ENCODE data around the gene OSTF1.

Gene OSTF1, protein sequence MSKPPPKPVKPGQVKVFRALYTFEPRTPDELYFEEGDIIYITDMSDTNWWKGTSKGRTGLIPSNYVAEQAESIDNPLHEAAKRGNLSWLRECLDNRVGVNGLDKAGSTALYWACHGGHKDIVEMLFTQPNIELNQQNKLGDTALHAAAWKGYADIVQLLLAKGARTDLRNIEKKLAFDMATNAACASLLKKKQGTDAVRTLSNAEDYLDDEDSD

DNA sequence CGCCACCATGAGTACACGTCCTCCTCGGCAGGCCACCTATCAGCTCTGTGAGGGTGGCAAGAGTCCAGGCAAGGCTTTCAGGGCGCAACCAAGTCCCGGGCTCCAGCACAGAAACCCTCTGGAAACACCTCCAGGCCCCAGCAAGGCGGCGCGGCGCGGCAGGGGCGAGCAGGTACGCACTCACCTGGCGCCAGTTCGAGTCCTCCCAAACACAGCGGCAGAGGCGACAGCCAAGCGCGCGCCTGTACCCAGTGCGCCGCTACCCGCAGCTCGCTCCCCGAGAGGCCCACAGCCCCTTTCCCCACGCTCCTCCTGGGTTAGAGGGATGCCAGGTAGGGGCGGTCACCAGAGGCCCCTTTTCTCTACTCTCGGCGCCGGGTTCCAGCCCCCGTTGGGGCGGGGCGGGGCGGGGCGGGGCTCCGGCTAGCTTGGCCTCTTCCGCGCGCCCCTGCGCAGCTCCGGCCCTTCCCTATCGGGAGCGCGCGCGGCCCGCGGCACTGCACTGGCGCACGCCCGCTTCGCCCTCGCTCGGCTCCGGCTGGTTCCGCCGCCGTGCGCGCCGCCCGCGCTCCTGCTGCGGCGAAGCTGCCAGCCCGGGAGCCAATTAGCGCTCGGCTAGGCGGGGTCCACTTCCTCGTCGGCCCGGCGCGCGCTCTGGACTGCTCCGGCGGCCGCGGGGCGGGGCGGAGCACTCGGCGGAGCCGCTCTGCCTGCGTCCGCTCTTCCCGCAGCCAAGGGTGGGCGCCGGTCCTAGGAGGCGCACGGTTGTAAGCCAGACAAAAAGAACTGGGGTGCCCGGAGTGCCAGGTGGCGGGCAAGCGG lies at the start of gene OSTF1, which contains the start of gene NMRK1:
OSTF1 (plus strand) TSS at position 691 of the 822 bp plus-strand sequence. CDS start 179 bp downstream, outside the sequence.
NMRK1 (minus strand) TSS at position 332 of the 822 bp plus-strand sequence. CDS start 5,040 bp downstream, outside the sequence.
- Histone ChIP-seq H3K4me1 (ENCODE audit: insufficient read depth, low read length) (peaks cover 13% of the 10 kb centered on the region), H3K36me3 (ENCODE audit: insufficient read depth, low read length) (no peaks in the 10 kb centered on the region), H3K9ac (ENCODE audit: low read depth, low read length) (peak within 1 kb of the TSS; percentile 80), H3K9me3 (ENCODE audit: control insufficient read depth, insufficient read depth, low read length) (no peaks in the 10 kb centered on the region)

DNA sequence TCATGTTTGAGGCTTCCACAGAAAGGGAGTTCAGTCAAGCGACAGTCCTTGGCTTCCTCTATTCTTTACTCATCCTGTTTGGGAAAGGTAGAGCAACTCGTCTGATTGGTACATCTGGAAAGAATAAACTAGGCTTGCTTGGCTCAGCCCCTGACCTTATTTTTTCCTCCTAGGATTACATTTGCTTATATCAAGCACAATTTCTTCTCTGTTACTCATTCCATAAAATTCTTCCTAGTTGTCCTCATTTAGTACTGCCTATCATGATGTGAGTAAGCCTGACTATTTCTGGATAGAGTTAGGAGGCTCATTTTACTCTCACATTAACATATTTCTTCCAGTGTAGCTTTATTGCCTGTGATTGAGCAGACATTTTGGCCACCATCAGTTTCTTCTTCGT lies 49.3 kb upstream of the OSTF1 start:
- H3K9me3 ChIP-seq (ENCODE audit: control insufficient read depth, insufficient read depth, low read length): no peaks in the 10 kb centered on the region
- H3K4me1 ChIP-seq (ENCODE audit: insufficient read depth, low read length): no peaks in the 10 kb centered on the region
- H3K36me3 ChIP-seq (ENCODE audit: insufficient read depth, low read length): no peaks in the 10 kb centered on the region
- H3K9ac ChIP-seq (ENCODE audit: low read depth, low read length): no peak overlapping the region

DNA sequence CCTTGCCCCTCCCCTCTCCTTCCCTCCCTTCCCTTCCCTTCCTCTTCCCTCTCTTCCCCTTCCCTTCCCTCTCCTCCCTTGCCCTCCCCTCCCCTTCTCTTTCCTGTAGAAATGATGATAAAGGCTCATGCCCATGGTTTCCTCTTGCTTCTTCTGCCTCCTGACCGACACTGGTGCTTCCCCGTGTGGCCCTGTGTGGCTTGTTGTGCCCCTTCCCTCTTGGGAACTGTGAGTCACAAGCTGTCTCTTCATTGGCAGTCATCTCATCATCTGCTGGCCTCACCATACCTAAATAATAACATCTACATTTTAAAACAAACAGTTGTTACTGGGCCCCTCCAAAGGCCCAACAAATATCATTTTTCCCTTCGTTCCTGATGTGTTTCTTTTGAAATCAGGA lies 48.5 kb upstream of the OSTF1 start:
- Histone ChIP-seq H3K9ac (ENCODE audit: low read depth, low read length) (no peak overlapping the region), H3K4me1 (ENCODE audit: insufficient read depth, low read length) (no peaks in the 10 kb centered on the region), H3K9me3 (ENCODE audit: control insufficient read depth, insufficient read depth, low read length) (no peaks in the 10 kb centered on the region), H3K36me3 (ENCODE audit: insufficient read depth, low read length) (no peaks in the 10 kb centered on the region)

DNA sequence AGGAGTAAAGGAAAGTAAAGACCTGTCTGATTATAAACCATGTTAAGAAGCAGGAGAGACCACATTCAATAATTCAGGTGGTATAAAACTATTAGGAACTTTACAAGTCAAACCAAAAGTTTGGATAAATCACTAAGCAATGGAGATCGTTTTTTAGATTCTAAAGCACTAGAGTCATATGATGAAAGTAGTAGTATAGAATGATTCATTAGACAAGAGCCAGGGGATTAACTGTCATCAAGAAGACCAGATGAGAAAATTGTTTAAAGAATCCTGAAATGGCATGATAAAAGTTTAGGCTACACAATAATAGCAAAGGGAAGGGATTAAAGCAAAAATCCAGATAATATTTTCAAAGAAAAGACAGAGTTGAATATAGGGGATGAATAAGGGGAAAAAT lies 47.3 kb upstream of the OSTF1 start:
- Histone ChIP-seq H3K36me3 (ENCODE audit: insufficient read depth, low read length) (no peaks in the 10 kb centered on the region), H3K9me3 (ENCODE audit: control insufficient read depth, insufficient read depth, low read length) (no peaks in the 10 kb centered on the region), H3K4me1 (ENCODE audit: insufficient read depth, low read length) (no peaks in the 10 kb centered on the region), H3K9ac (ENCODE audit: low read depth, low read length) (no peak overlapping the region)

DNA sequence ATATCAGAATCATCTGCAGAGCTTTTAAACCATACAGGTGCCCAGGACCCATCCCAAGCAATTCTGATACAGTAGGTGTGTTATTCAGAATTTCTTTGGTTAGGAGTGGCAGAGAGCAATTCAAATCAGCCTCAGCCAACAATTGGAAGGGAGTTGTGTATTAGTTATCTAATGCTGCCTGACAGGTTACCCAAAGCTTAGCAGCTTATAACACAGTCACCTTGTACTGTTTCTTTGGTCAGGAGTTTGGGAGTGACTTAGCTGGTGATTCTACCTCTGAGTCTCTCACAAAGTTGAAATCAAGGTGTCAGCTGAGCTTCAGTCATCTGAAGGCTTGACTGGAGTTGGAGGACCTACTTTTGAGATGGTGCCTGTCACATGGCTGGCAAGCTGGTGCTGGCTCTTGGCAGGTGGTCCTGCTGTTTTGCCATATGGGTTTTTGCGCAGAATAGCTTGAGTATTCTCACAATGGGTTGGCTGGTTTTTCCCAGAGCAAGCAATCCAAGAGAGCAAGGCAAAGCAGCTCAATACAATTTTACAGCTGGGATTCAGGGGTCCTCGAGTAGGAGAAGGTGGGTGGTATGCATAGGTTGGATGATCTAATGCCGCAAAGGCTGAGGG lies 41.5 kb upstream of the OSTF1 start:
- Histone ChIP-seq H3K4me1 (ENCODE audit: insufficient read depth, low read length) (no peaks in the 10 kb centered on the region), H3K36me3 (ENCODE audit: insufficient read depth, low read length) (no peaks in the 10 kb centered on the region), H3K9ac (ENCODE audit: low read depth, low read length) (no peak overlapping the region), H3K9me3 (ENCODE audit: control insufficient read depth, insufficient read depth, low read length) (no peaks in the 10 kb centered on the region)

DNA sequence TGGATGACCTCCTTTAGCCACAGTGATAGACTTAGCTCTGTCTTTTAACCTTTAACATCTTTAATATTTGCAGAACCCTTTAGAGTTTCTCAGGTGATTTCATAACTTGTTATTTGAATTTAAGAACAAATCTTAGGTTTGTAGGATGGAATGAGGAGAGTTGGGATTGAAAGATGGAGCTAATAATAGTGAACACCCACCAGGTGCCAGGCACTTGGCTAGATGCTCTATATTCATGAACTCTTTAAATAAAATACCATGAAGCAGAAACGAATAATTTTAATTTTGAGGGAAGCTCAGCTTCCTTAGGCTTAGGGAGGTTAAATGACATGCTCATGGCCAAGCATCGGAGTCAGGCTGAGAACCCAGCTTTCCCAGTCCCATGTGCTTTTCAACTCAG lies 40.8 kb upstream of the OSTF1 start:
- Histone ChIP-seq H3K9me3 (ENCODE audit: control insufficient read depth, insufficient read depth, low read length) (no peaks in the 10 kb centered on the region), H3K4me1 (ENCODE audit: insufficient read depth, low read length) (no peaks in the 10 kb centered on the region), H3K36me3 (ENCODE audit: insufficient read depth, low read length) (no peaks in the 10 kb centered on the region), H3K9ac (ENCODE audit: low read depth, low read length) (no peak overlapping the region)

DNA sequence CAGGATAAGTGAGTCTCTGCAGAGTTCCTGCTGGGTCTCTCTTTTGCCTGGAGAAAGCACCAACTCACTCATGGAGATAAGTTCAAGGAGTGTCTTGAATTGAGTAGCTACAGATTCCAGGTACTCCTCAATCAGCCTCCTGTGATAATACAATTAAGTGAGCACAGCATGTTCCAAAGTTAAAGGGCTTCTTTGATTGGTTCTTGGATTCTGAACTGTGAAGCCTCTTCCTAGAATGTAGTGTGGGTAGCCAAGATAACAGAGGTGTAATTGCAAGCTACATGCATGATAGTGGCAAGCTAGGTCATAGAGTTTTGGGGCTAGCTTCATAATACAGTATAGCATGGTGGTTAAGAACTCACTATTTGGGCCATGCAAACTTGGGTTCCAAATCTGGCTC lies 37.0 kb upstream of the OSTF1 start:
- Histone ChIP-seq H3K36me3 (ENCODE audit: insufficient read depth, low read length) (no peaks in the 10 kb centered on the region), H3K9me3 (ENCODE audit: control insufficient read depth, insufficient read depth, low read length) (no peaks in the 10 kb centered on the region), H3K4me1 (ENCODE audit: insufficient read depth, low read length) (no peaks in the 10 kb centered on the region), H3K9ac (ENCODE audit: low read depth, low read length) (no peak overlapping the region)

DNA sequence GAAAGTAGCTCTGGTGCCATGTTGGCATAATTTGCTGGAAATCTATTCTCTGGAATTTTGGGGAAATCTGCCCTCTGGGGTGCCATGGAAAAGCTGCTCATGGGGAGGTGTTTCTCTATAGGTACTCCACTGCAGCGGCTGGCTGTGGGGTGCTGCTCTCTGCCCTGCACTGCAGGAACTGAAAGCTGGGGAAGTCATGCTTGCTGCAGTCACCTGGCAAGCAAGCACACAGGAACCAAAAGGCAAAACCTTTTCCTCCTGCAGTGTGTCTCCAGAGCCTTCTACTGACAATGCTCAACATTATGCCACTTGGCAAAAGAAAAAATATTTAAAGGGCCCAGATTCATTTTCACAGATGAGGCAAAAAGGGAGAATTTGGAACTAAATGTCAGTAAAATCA lies 34.4 kb upstream of the OSTF1 start:
- no peaks in the 10 kb centered on the region for H3K9me3 ChIP-seq (ENCODE audit: control insufficient read depth, insufficient read depth, low read length)
- H3K36me3 ChIP-seq (ENCODE audit: insufficient read depth, low read length): no peaks in the 10 kb centered on the region
- H3K9ac ChIP-seq (ENCODE audit: low read depth, low read length): no peak overlapping the region
- no peaks in the 10 kb centered on the region for H3K4me1 ChIP-seq (ENCODE audit: insufficient read depth, low read length)

DNA sequence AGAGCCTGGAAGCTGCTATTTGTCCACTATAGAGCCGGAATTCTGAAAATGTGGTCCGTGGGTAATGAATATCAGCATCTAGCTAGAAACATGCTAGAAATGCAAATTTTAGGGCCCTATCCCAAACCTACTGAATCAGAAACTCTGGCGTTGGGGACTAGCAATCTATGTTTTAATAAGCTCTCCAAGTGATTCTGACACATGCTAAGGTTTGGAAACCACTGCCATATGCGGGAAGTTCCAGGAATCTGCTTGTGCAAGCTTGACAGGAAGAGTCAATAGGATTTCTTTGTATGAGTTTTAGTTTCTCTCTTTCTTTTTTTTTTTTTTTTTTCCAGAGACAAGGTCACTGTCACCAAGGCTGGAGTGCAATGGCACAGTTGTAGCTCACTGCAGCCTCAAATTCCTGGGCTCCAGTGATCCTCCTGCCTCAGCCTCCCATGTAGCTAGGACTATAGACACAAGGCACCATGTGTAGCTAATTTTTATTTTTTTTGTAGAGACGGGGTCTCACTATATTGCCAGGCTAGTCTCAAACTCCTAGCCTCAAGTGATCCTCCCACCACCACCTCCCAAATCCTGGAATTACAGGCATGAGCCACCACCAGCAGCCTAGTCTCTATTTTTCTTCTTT lies 33.8 kb upstream of the OSTF1 start:
- Histone ChIP-seq H3K9ac (ENCODE audit: low read depth, low read length) (no peak overlapping the region), H3K36me3 (ENCODE audit: insufficient read depth, low read length) (no peaks in the 10 kb centered on the region), H3K4me1 (ENCODE audit: insufficient read depth, low read length) (no peaks in the 10 kb centered on the region), H3K9me3 (ENCODE audit: control insufficient read depth, insufficient read depth, low read length) (no peaks in the 10 kb centered on the region)

DNA sequence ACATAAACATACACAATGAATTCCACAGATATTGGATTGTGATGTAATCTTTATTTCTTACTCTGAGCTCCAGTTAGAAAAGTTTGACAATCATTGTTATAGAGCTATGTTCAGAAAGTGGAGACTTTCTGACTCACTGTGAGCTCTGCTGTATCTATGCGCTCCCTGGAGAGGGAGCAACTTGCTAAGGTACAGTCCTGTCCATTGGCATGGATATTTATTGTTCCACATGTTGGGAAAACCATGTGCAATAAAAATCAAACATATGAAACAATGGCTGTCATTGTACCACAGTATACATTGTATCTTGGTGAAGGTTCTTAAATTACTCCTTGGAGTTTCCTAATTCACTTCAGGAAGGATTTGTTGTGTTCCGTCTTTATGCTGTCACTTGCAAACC lies 27.1 kb upstream of the OSTF1 start:
- Histone ChIP-seq H3K36me3 (ENCODE audit: insufficient read depth, low read length) (no peaks in the 10 kb centered on the region), H3K4me1 (ENCODE audit: insufficient read depth, low read length) (no peaks in the 10 kb centered on the region), H3K9me3 (ENCODE audit: control insufficient read depth, insufficient read depth, low read length) (no peaks in the 10 kb centered on the region), H3K9ac (ENCODE audit: low read depth, low read length) (no peak overlapping the region)

DNA sequence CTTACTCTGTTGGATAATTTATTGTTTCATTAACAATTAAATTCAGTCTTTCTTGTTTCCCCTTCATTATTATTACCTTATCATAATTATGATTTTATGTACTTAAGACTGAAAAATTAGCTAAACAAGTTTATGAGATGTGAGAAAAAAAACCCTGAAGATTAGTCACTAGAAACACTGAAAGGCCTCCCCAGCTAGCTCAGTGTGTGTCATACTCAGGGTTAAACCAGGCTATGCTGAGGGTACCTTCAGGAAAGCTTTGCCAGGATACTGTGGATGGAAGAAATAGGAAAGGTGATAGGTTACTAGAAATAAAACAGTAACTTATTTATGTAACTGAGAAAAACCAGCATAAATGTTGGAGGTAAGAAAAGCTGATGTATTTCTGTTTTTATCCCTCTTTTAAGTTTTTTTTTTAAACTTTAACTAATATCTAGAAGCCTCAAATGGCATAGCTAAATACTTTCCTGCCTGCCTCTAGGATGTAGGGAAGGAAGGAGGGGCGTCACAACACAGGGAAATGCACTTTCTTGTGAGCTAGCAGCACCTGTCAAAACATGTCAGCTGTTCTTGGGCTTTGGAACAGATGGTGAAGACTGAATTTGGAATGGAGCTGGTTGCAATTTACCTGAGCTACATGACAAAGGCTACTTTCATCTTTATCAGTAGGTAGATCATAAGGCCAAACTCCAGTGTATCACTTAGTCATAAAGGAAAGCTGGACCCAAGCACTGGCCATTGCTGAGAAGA lies 24.6 kb upstream of the OSTF1 start:
- H3K36me3 ChIP-seq (ENCODE audit: insufficient read depth, low read length): no peaks in the 10 kb centered on the region
- no peak overlapping the region for H3K9ac ChIP-seq (ENCODE audit: low read depth, low read length)
- no peaks in the 10 kb centered on the region for H3K9me3 ChIP-seq (ENCODE audit: control insufficient read depth, insufficient read depth, low read length)
- H3K4me1 ChIP-seq (ENCODE audit: insufficient read depth, low read length): no peaks in the 10 kb centered on the region

DNA sequence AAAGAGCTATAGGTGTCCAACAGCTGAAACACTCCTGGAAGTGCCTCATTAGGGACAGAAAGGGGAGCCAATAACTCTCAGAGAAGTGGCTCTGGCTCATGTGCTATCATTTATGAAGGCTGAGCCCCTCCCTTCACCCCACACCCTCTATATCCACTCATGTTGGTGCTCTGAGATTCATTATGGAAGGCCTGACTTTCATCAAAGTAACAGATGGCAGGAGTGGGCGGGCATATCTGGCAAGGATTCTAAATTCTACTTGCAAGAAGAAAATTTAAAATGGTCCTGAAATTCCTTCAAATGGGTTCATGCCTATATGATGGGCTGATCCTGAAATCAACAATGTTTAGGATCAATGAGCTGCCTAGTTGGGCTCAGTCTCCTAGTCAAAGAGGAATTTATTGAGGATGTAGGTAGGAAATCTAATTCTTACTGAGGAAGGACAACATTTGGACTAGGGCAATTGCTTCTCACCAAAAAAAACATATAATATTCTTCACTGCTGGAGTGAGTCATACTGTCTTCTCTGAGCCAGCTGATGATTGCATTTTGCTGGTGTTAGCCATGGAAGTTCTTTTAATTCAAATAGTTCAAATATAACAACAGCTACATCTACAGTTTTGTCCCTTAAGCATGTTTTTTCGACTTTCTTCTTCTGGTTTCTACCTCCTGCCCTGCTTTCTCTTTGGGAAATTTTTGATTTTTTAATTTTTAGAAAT lies 23.8 kb upstream of the OSTF1 start:
- H3K9me3 ChIP-seq (ENCODE audit: control insufficient read depth, insufficient read depth, low read length): no peaks in the 10 kb centered on the region
- peaks cover 4% of the 10 kb centered on the region; the same call in 1 of the 2 replicates for H3K4me1 ChIP-seq (ENCODE audit: insufficient read depth, low read length)
- H3K9ac ChIP-seq (ENCODE audit: low read depth, low read length): no peak overlapping the region
- H3K36me3 ChIP-seq (ENCODE audit: insufficient read depth, low read length): no peaks in the 10 kb centered on the region

DNA sequence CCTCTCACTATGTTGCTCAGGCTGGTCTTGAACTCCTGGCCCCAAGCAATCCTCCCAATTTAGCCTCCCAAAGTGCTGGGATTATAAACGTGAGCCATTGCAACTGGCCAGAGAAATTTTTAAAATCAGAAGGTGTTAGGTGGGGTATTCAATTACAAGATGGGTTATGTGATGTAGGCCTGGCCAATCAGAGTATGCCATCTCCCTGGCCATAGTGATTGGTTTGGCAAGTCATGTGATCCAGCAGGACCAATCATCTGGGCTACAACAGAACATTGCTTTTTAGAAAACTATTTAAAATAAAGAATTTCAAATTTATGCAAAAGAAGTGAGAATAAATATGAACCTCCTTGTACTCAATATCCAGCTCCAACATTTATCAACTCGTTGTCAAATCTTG lies 22.8 kb upstream of the OSTF1 start:
- H3K9me3 ChIP-seq (ENCODE audit: control insufficient read depth, insufficient read depth, low read length): no peaks in the 10 kb centered on the region
- no peak overlapping the region for H3K9ac ChIP-seq (ENCODE audit: low read depth, low read length)
- peaks cover 6% of the 10 kb centered on the region; the same call in 1 of the 2 replicates for H3K4me1 ChIP-seq (ENCODE audit: insufficient read depth, low read length)
- no peaks in the 10 kb centered on the region for H3K36me3 ChIP-seq (ENCODE audit: insufficient read depth, low read length)

Data from ES-I3 (cell line).